Measurements from ENCODE around the gene SORBS2. TPM values are rescaled to one million over a fixed set of nuclear protein-coding genes. Genes with fewer than 3 reads are reported as not detected.

The SORBS2 gene
- polyA plus RNA-seq, 2 donors, result 22.7 to 33.4 TPM

DNA sequence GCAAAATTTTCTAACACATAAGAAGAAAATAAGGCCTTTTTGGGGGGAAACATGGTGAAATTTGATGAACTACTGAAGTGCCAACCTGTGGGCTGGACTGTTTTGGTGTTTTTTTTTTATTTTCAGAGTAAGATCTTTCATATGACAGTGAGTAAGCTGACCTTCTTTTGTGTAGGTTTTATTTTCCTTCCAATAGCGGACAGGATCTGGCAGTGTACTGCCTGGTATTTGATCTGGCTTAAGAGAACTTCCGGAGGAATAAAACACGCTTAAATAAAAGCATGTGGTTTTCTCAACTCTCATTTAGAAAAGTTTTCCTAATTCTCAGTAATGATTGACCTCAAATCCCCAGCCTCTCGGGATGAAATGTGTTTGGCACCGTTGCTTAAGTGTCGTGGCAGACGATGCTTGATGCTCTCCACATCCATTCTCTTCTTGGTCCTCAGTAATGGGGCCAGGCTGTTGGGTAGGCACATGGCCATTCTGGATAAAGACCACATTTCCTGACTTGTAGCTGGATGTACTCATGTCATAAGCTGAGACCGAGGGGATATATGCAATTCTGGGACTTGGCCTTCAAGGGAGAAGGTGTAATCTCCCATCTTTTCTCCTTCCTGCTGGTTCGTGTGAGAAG is 211.1 kb downstream of the SORBS2 start:
- Histone ChIP-seq H3K4me1 (ENCODE audit: control insufficient read depth in 2 of 2, insufficient read depth in 2 of 2, low read length in 1 of 2) (no peaks in the 10 kb centered on the region), H3K36me3 (ENCODE audit: control insufficient read depth in 2 of 2, insufficient read depth in 2 of 2, low read length in 1 of 2) (no peaks in the 10 kb centered on the region), H3K27ac (ENCODE audit: low read depth in 2 of 2, low read length in 1 of 2) (no peak overlapping the region), H3K9me3 (ENCODE audit: control insufficient read depth in 2 of 2, insufficient read depth in 1 of 2, low read depth in 1 of 2, low read length in 1 of 2) (no peaks in the 10 kb centered on the region), H3K27me3 (ENCODE audit: control insufficient read depth in 1 of 2, insufficient read depth in 2 of 2, low read length in 2 of 2) (no peaks in the 10 kb centered on the region), H3K4me3 (ENCODE audit: low read depth in 1 of 2, low read length in 2 of 2) (no peak overlapping the region)
- 66 to 74% methylated on average over 9 of the region's 9 CpGs for WGBS, 2 donors

DNA sequence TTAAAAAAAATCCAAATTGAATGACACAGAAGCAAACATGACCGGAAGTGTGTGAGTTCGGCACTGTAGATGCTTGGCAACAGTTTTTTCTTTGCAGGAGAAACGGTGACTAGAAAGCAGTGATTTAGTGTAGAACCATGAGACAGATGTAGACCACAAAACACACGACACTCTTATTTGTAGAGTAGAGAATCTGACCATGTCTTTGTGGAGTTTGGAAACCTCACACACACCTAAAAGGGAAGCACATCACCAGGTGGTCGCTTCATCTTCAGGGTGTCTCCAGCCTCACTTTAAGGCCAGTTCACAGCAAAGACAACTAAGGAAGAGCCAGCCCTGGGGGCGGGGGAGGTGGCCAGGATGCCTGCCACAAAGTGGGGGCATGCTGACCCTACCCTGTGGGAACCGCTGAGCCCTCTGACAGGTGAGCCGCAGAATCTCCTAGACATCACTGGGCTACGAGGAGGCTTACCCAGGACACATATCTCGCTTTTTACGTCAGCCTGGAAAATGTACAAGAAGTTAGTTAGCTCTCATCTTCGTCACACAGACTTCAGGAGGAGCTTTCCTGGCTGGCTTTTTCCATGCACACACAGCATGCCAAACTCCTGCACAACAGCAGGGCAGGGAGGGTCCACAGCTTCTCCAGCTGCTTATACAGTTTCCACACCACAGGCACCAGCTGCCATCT is 212.3 kb downstream of the SORBS2 start:
- Histone ChIP-seq H3K4me1 (ENCODE audit: control insufficient read depth in 2 of 2, insufficient read depth in 2 of 2, low read length in 1 of 2) (no peaks in the 10 kb centered on the region), H3K27me3 (ENCODE audit: control insufficient read depth in 1 of 2, insufficient read depth in 2 of 2, low read length in 2 of 2) (no peaks in the 10 kb centered on the region), H3K36me3 (ENCODE audit: control insufficient read depth in 2 of 2, insufficient read depth in 2 of 2, low read length in 1 of 2) (no peaks in the 10 kb centered on the region), H3K27ac (ENCODE audit: low read depth in 2 of 2, low read length in 1 of 2) (peak overlapping the region in 1 of 2 donors; percentile 40), H3K4me3 (ENCODE audit: low read depth in 1 of 2, low read length in 2 of 2) (no peak overlapping the region), H3K9me3 (ENCODE audit: control insufficient read depth in 2 of 2, insufficient read depth in 1 of 2, low read depth in 1 of 2, low read length in 1 of 2) (no peaks in the 10 kb centered on the region)
- 74 to 76% methylated on average over 12 of the region's 12 CpGs for WGBS, 2 donors

DNA sequence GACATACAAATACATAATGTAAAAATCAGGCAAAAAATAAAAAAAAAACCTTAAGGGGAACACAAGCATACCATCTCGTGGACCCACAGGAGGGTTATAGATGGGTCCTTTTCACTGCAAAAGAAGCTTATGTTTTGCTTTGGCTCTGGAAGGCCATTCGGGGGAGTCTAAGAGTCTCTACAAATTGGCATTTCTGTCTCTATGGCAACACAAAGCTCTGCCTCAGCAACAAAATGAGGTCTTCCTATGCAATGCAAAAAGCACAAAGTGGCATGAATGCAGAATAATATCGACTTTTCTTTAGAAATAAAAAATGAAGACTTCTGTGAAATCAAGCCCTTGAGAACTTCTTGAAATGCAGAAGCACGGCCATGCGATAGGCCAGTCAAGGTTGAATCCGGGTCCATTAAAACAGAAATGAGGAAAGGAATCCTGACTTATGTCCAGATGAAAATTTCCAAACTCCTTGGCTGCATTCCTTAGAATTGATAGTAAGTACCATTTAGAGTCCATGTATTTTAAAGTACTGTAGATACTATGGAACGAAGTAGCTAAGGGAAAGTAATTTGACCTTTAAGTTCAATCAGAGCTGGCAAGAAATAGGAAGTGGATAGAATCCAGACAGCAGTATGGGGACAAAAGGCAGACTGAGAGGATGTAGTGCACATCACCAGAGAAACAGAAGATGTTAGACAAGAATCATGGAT is 213.0 kb downstream of the SORBS2 start:
- H3K4me3 ChIP-seq (ENCODE audit: low read depth in 1 of 2, low read length in 2 of 2), result no peak overlapping the region
- H3K36me3 ChIP-seq (ENCODE audit: control insufficient read depth in 2 of 2, insufficient read depth in 2 of 2, low read length in 1 of 2), result no peaks in the 10 kb centered on the region
- WGBS, 2 donors, result 74 to 79% methylated on average over 7 of the region's 7 CpGs
- no peaks in the 10 kb centered on the region for H3K9me3 ChIP-seq (ENCODE audit: control insufficient read depth in 2 of 2, insufficient read depth in 1 of 2, low read depth in 1 of 2, low read length in 1 of 2)
- H3K27me3 ChIP-seq (ENCODE audit: control insufficient read depth in 1 of 2, insufficient read depth in 2 of 2, low read length in 2 of 2), result no peaks in the 10 kb centered on the region
- H3K4me1 ChIP-seq (ENCODE audit: control insufficient read depth in 2 of 2, insufficient read depth in 2 of 2, low read length in 1 of 2), result no peaks in the 10 kb centered on the region
- no peak overlapping the region for H3K27ac ChIP-seq (ENCODE audit: low read depth in 2 of 2, low read length in 1 of 2)

DNA sequence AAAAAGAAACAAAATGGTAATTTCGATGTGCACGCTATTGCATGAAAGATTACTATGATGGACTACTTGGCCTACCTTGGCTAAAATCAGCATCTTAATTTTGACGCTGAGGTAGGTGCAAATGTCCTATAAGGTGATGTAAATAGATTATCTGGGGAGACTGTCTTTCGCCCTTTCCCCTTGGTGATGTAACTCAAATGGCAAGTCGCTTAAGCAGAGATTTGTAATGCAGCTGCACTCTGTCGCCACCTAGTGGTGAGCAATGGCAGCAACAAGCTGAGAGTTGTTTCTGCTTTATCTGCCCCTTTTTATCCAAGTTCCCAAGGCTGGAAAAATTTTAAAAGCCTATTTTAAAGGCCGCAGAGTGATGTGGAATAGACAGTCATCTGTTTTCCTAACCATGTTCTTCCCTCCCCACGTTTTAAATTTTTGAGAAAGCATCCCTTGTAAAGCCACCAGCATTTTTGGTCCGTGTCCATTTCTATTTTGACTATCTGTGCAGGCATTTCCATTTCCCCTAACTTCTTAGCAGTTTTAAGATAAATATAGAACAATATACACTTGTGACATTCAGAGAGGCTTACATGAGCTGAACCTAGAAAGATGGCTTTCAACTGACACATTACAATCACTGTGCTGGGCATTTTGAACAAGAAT is 214.3 kb downstream of the SORBS2 start:
- no peaks in the 10 kb centered on the region for H3K4me1 ChIP-seq (ENCODE audit: control insufficient read depth in 2 of 2, insufficient read depth in 2 of 2, low read length in 1 of 2)
- H3K9me3 ChIP-seq (ENCODE audit: control insufficient read depth in 2 of 2, insufficient read depth in 1 of 2, low read depth in 1 of 2, low read length in 1 of 2), result no peaks in the 10 kb centered on the region
- no peaks in the 10 kb centered on the region for H3K27me3 ChIP-seq (ENCODE audit: control insufficient read depth in 1 of 2, insufficient read depth in 2 of 2, low read length in 2 of 2)
- WGBS, 2 donors, result 29 to 32% methylated on average over 9 of the region's 9 CpGs
- no peak overlapping the region for H3K27ac ChIP-seq (ENCODE audit: low read depth in 2 of 2, low read length in 1 of 2)
- H3K36me3 ChIP-seq (ENCODE audit: control insufficient read depth in 2 of 2, insufficient read depth in 2 of 2, low read length in 1 of 2), result peaks cover 0 to 2% of the 10 kb centered on the region in 2 donors
- no peak overlapping the region for H3K4me3 ChIP-seq (ENCODE audit: low read depth in 1 of 2, low read length in 2 of 2)

DNA sequence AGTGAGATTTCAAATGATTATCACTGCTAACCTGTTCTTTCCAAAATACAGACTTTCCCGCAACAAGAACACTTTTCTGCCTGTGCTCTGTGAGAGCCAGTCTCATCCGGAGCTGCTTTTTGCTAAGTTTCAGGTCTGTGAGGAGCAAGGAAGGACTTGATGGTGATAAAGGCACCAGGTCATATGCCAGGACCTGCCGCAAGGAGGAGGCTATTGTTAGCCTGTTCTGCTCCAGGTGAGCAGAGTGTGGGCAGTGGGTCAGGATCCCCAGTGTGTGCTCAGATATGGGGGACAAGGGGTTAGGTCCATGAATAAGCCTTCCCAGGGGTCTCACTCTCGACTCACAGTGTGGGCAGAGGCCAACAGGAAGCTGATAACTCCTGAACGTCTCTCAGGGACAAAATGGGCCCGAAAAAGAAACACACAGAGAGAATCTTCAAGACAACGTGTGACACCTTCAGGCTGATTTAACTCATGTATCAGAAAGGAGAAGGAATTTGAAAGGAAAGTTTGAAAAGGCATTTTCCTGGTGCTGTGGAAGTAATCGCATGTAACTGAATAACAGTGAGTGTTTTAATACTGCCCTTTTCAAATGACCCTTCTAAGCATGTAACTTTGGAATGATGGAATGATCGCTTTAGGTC is 219.0 kb downstream of the SORBS2 start:
- Histone ChIP-seq H3K36me3 (ENCODE audit: control insufficient read depth in 2 of 2, insufficient read depth in 2 of 2, low read length in 1 of 2) (peaks cover 0 to 2% of the 10 kb centered on the region in 2 donors), H3K9me3 (ENCODE audit: control insufficient read depth in 2 of 2, insufficient read depth in 1 of 2, low read depth in 1 of 2, low read length in 1 of 2) (no peaks in the 10 kb centered on the region), H3K4me1 (ENCODE audit: control insufficient read depth in 2 of 2, insufficient read depth in 2 of 2, low read length in 1 of 2) (no peaks in the 10 kb centered on the region), H3K27me3 (ENCODE audit: control insufficient read depth in 1 of 2, insufficient read depth in 2 of 2, low read length in 2 of 2) (no peaks in the 10 kb centered on the region), H3K27ac (ENCODE audit: low read depth in 2 of 2, low read length in 1 of 2) (peak overlapping the region; percentile 23 to 52), H3K4me3 (ENCODE audit: low read depth in 1 of 2, low read length in 2 of 2) (no peak overlapping the region)
- 53 to 65% methylated on average over 9 of the region's 9 CpGs for WGBS, 2 donors

DNA sequence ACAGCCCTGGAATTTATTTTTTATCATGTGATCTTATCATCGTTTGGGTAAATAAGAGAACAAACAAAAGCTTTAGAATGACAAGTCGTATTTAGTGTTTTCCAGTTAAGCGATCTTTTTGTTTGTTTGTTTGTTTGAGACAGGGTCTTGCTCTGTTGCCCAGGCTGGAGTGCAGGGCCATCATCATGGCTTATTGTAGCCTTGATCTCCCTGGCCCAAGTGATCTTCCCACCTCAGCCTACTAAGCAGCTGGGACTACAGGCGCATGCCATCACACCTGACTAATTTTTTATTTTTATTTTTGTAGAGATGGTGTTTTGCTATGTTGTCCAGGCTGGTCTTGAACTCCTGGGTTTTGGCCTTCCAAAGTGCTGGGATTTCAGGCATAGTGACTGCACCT is 219.6 kb downstream of the SORBS2 start:
- no peaks in the 10 kb centered on the region for H3K27me3 ChIP-seq (ENCODE audit: control insufficient read depth in 1 of 2, insufficient read depth in 2 of 2, low read length in 2 of 2)
- H3K4me3 ChIP-seq (ENCODE audit: low read depth in 1 of 2, low read length in 2 of 2), result no peak overlapping the region
- peaks cover 0 to under 1% of the 10 kb centered on the region in 2 donors for H3K4me1 ChIP-seq (ENCODE audit: control insufficient read depth in 2 of 2, insufficient read depth in 2 of 2, low read length in 1 of 2)
- no peaks in the 10 kb centered on the region for H3K9me3 ChIP-seq (ENCODE audit: control insufficient read depth in 2 of 2, insufficient read depth in 1 of 2, low read depth in 1 of 2, low read length in 1 of 2)
- H3K36me3 ChIP-seq (ENCODE audit: control insufficient read depth in 2 of 2, insufficient read depth in 2 of 2, low read length in 1 of 2), result peaks cover 0 to 2% of the 10 kb centered on the region in 2 donors
- H3K27ac ChIP-seq (ENCODE audit: low read depth in 2 of 2, low read length in 1 of 2), result peak overlapping the region in 1 of 2 donors; percentile 52
- 78 to 89% methylated on average over 4 of the region's 4 CpGs for WGBS, 2 donors

DNA sequence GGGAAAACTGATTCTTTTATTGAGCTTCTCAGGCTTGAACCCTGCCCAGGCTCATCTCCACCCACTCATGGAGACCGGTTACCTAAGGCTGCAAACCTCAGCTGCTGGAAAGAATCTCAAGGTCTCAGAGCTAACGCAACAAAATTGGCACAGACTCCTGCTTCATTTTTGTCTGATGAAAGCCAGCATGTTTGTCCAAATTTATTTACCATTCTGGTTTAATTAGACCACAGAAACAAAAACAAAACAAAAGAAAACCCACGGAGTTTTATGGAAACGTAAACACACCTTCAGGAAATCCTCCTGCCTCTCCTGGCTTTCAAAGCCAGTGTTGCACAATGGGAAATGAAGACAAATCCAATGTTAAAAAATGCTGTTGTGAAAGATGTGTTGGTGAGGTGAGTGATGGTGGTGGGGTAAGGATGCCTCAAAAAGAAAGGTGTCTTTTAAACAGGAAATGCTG is 220.3 kb downstream of the SORBS2 start:
- Histone ChIP-seq H3K36me3 (ENCODE audit: control insufficient read depth in 2 of 2, insufficient read depth in 2 of 2, low read length in 1 of 2) (peaks cover 0 to 2% of the 10 kb centered on the region in 2 donors), H3K27ac (ENCODE audit: low read depth in 2 of 2, low read length in 1 of 2) (peak overlapping the region; percentile 4 to 54), H3K27me3 (ENCODE audit: control insufficient read depth in 1 of 2, insufficient read depth in 2 of 2, low read length in 2 of 2) (no peaks in the 10 kb centered on the region), H3K9me3 (ENCODE audit: control insufficient read depth in 2 of 2, insufficient read depth in 1 of 2, low read depth in 1 of 2, low read length in 1 of 2) (no peaks in the 10 kb centered on the region), H3K4me3 (ENCODE audit: low read depth in 1 of 2, low read length in 2 of 2) (no peak overlapping the region), H3K4me1 (ENCODE audit: control insufficient read depth in 2 of 2, insufficient read depth in 2 of 2, low read length in 1 of 2) (peaks cover 0 to 3% of the 10 kb centered on the region in 2 donors)
- WGBS, 2 donors, result 25 to 30% methylated on average over 4 of the region's 4 CpGs

DNA sequence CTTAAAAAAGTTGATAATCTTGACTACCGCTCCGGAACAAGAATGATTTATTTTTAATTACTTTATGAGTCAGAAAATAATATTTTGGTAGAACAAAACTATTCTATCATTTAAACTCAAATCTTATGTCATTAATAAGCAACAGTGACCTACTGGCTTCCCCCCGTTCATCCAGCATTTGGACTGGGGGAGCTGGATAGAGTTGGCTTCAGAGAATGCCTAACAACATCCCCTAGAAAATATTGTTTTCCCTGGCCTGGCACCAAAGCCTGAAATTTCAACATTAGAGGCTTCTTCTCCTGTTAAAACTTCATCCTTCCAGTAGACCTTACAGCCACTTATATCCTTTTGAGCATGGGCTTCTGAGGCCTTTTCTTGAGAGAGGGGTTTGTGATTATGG is 221.0 kb downstream of the SORBS2 start:
- peaks cover 0 to 3% of the 10 kb centered on the region in 2 donors for H3K4me1 ChIP-seq (ENCODE audit: control insufficient read depth in 2 of 2, insufficient read depth in 2 of 2, low read length in 1 of 2)
- WGBS, 2 donors, result 69 to 72% methylated on average over 3 of the region's 3 CpGs
- no peaks in the 10 kb centered on the region for H3K9me3 ChIP-seq (ENCODE audit: control insufficient read depth in 2 of 2, insufficient read depth in 1 of 2, low read depth in 1 of 2, low read length in 1 of 2)
- H3K27me3 ChIP-seq (ENCODE audit: control insufficient read depth in 1 of 2, insufficient read depth in 2 of 2, low read length in 2 of 2), result no peaks in the 10 kb centered on the region
- peaks cover 0 to 2% of the 10 kb centered on the region in 2 donors for H3K36me3 ChIP-seq (ENCODE audit: control insufficient read depth in 2 of 2, insufficient read depth in 2 of 2, low read length in 1 of 2)
- peak overlapping the region in 1 of 2 donors; percentile 54 for H3K27ac ChIP-seq (ENCODE audit: low read depth in 2 of 2, low read length in 1 of 2)
- H3K4me3 ChIP-seq (ENCODE audit: low read depth in 1 of 2, low read length in 2 of 2), result no peak overlapping the region
